HG03565 (cell line): Measurements from ENCODE around the gene POU5F1.
A peak's percentile ranks its signal among the peaks of the same experiment; 100 is the strongest.
"Not testable (repeated sequence)": the region's sequence is repeated elsewhere in the genome, so short reads cannot be mapped to it uniquely, and the experiment has no call there.

Experiments used
- ATAC-seq: cut with Tn5 transposase; IDR thresholded peaks from one replicate; pipeline ENCODE4 v1.9.1; 2021; ENCODE audit warnings: mild to moderate bottlenecking, moderate library complexity; ENCODE audit not compliant: unreplicated experiment

POU5F1 gene

GRCh38 chr6:31192431-31193105, 22.1 kb upstream of the POU5F1 start:
- not testable (repeated sequence) for ATAC-seq

GRCh38 chr6:31190488-31190887, 20.0 kb upstream of the POU5F1 start:
- no peak for ATAC-seq

- not testable (repeated sequence) for ATAC-seq
These were observed 18.7 kb upstream of the POU5F1 start for GRCh38 chr6:31189223-31189622.

GRCh38 chr6:31187780-31188194, 17.3 kb upstream of the POU5F1 start:
- no peak for ATAC-seq

GRCh38 chr6:31186052-31186734, 15.7 kb upstream of the POU5F1 start:
- no peak for ATAC-seq

GRCh38 chr6:31185695-31186051, 15.2 kb upstream of the POU5F1 start:
- not testable (repeated sequence) for ATAC-seq

GRCh38 chr6:31183859-31184258, 13.4 kb upstream of the POU5F1 start:
- ATAC-seq, result not testable (repeated sequence)

- ATAC-seq, result not testable (repeated sequence)
These were observed 12.8 kb upstream of the POU5F1 start for GRCh38 chr6:31183287-31183686.

- peak; percentile 59 for ATAC-seq
These were observed 10.0 kb upstream of the POU5F1 start for GRCh38 chr6:31180500-31180899.

GRCh38 chr6:31179896-31180295, 9.4 kb upstream of the POU5F1 start:
- ATAC-seq, result no peak

GRCh38 chr6:31179042-31179386, 8.5 kb upstream of the POU5F1 start:
- ATAC-seq, result no peak

GRCh38 chr6:31178143-31179041, 7.9 kb upstream of the POU5F1 start:
- no peak for ATAC-seq

- ATAC-seq, result no peak
These were observed 5.5 kb upstream of the POU5F1 start for GRCh38 chr6:31175971-31176370.

- ATAC-seq, result no peak
These were observed 3.9 kb upstream of the POU5F1 start for GRCh38 chr6:31174378-31174777.

GRCh38 chr6:31173406-31173805, 2.9 kb upstream of the POU5F1 start:
- ATAC-seq, result no peak

- no peak for ATAC-seq
These were observed 2.5 kb upstream of the POU5F1 start for GRCh38 chr6:31172973-31173384.

- ATAC-seq, result no peak
These were observed 1.7 kb upstream of the POU5F1 start for GRCh38 chr6:31171931-31172905.

- ATAC-seq, result no peak
These were observed 647 bp upstream of the POU5F1 start for GRCh38 chr6:31170987-31171671.

- ATAC-seq, result not testable (repeated sequence)
These were observed 453 bp downstream of the POU5F1 start for GRCh38 chr6:31169858-31170599.
